ENCODE measurements around the gene FKBP1C.

DNA sequence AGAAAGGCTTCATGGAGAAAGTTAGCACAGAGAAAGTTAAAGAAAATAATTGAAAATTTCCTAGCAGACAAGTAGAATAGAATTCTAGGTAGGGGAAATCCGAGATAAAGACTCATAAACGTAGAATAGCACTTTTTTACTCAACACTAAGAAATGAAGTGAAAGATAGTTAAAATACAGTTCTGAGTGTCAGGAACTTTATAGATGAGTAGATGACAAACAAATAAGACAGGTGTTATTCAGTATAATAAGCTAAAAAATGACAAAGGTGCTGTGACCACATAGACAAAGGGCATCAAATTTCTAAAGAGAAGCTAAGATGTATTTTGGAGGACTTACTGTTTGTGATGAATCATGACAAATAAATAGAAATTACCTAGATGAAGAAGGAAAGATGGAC is 12.9 kb downstream of the FKBP1C start:
- TF ChIP-seq RAD21 (IDR thresholded peaks at IDR 0.05 in 1 of 2, conservative IDR thresholded peaks at IDR 0.05 in 1 of 2; ENCODE audit: low read depth in 2 of 2, low read length in 2 of 2) (no peak), CEBPB (IDR thresholded peaks at IDR 0.05; ENCODE audit: low read depth, low read length) (no peak), POLR2AphosphoS5 (IDR thresholded peaks at IDR 0.05; ENCODE audit: low read depth, low read length) (no peak), KDM1A (IDR thresholded peaks at IDR 0.05; ENCODE audit: borderline replicate concordance, low read length) (no peak), EGR1 (IDR thresholded peaks at IDR 0.05; ENCODE audit: borderline replicate concordance, low read depth, low read length) (no peak), HDAC6 (IDR thresholded peaks at IDR 0.05; ENCODE audit: low read depth, low read length) (no peak), ASH2L (IDR thresholded peaks at IDR 0.05; ENCODE audit: low read length) (no peak), SP1 (IDR thresholded peaks at IDR 0.05; ENCODE audit: low read depth, low read length) (no peak), ZNF274 (IDR thresholded peaks at IDR 0.05; ENCODE audit: borderline replicate concordance, extremely low read depth, low read length) (no peak), YY1 (IDR thresholded peaks at IDR 0.05; ENCODE audit: low read depth, low read length) (no peak)
- TF ChIP-seq, protein P1, sequence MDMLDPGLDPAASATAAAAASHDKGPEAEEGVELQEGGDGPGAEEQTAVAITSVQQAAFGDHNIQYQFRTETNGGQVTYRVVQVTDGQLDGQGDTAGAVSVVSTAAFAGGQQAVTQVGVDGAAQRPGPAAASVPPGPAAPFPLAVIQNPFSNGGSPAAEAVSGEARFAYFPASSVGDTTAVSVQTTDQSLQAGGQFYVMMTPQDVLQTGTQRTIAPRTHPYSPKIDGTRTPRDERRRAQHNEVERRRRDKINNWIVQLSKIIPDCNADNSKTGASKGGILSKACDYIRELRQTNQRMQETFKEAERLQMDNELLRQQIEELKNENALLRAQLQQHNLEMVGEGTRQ (IDR thresholded peaks at IDR 0.05; ENCODE audit: low read length), result no peak
- TF ChIP-seq, protein P2, sequence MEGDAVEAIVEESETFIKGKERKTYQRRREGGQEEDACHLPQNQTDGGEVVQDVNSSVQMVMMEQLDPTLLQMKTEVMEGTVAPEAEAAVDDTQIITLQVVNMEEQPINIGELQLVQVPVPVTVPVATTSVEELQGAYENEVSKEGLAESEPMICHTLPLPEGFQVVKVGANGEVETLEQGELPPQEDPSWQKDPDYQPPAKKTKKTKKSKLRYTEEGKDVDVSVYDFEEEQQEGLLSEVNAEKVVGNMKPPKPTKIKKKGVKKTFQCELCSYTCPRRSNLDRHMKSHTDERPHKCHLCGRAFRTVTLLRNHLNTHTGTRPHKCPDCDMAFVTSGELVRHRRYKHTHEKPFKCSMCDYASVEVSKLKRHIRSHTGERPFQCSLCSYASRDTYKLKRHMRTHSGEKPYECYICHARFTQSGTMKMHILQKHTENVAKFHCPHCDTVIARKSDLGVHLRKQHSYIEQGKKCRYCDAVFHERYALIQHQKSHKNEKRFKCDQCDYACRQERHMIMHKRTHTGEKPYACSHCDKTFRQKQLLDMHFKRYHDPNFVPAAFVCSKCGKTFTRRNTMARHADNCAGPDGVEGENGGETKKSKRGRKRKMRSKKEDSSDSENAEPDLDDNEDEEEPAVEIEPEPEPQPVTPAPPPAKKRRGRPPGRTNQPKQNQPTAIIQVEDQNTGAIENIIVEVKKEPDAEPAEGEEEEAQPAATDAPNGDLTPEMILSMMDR (IDR thresholded peaks at IDR 0.05; ENCODE audit: control extremely low read depth in 1 of 3, insufficient read depth in 1 of 3, low read depth in 1 of 3, low read length in 3 of 3), result no peak
- TF ChIP-seq, protein P3, sequence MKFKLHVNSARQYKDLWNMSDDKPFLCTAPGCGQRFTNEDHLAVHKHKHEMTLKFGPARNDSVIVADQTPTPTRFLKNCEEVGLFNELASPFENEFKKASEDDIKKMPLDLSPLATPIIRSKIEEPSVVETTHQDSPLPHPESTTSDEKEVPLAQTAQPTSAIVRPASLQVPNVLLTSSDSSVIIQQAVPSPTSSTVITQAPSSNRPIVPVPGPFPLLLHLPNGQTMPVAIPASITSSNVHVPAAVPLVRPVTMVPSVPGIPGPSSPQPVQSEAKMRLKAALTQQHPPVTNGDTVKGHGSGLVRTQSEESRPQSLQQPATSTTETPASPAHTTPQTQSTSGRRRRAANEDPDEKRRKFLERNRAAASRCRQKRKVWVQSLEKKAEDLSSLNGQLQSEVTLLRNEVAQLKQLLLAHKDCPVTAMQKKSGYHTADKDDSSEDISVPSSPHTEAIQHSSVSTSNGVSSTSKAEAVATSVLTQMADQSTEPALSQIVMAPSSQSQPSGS (IDR thresholded peaks at IDR 0.05; ENCODE audit: low read length), result no peak

Data from H1 (cell line).